ENCODE measurements around the gene WWC2. TPM values are rescaled to one million over a fixed set of nuclear protein-coding genes. Genes with fewer than 3 reads are reported as not detected.

WWC2 gene
- total RNA-seq, 4 donors from 2014 or later: 7.4 to 24.8 (median 8.0) TPM

- 67 to 69% methylated on average over 2 of the region's 2 CpGs for WGBS, 2 donors
- Histone ChIP-seq H3K36me3 (peaks cover 0 to 19% (median 0%) of the 10 kb centered on the region in 3 donors), H3K9me3 (no peaks in the 10 kb centered on the region), H3K4me1 (no peaks in the 10 kb centered on the region), H3K27me3 (no peaks in the 10 kb centered on the region), H3K27ac (no peak overlapping the region), H3K4me3 (no peak overlapping the region)
- intact Hi-C loops (cut with DNase I): no loop called here
- TF ChIP-seq, protein P1, sequence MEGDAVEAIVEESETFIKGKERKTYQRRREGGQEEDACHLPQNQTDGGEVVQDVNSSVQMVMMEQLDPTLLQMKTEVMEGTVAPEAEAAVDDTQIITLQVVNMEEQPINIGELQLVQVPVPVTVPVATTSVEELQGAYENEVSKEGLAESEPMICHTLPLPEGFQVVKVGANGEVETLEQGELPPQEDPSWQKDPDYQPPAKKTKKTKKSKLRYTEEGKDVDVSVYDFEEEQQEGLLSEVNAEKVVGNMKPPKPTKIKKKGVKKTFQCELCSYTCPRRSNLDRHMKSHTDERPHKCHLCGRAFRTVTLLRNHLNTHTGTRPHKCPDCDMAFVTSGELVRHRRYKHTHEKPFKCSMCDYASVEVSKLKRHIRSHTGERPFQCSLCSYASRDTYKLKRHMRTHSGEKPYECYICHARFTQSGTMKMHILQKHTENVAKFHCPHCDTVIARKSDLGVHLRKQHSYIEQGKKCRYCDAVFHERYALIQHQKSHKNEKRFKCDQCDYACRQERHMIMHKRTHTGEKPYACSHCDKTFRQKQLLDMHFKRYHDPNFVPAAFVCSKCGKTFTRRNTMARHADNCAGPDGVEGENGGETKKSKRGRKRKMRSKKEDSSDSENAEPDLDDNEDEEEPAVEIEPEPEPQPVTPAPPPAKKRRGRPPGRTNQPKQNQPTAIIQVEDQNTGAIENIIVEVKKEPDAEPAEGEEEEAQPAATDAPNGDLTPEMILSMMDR (IDR thresholded peaks at IDR 0.05): no peak
- TF ChIP-seq POLR2A (IDR thresholded peaks at IDR 0.05): no peak
- DNase-seq: no peak
Observed at GRCh38 chr4:183299464-183299863, 200.4 kb downstream of the WWC2 start.

GRCh38 chr4:183300070-183300469, 201.0 kb downstream of the WWC2 start:
- no peak overlapping the region for H3K27ac ChIP-seq
- DNase-seq: no peak
- no peaks in the 10 kb centered on the region for H3K9me3 ChIP-seq
- intact Hi-C loops (cut with DNase I): no loop called here
- no peak for TF ChIP-seq POLR2A (IDR thresholded peaks at IDR 0.05)
- TF ChIP-seq, protein P1 (IDR thresholded peaks at IDR 0.05): no peak
- no peak overlapping the region for H3K4me3 ChIP-seq
- no peaks in the 10 kb centered on the region for H3K27me3 ChIP-seq
- no peaks in the 10 kb centered on the region for H3K4me1 ChIP-seq
- 71% methylated on average over 6 of the region's 6 CpGs for WGBS, 2 donors
- H3K36me3 ChIP-seq: peaks cover 0 to 13% (median 0%) of the 10 kb centered on the region in 3 donors

DNA sequence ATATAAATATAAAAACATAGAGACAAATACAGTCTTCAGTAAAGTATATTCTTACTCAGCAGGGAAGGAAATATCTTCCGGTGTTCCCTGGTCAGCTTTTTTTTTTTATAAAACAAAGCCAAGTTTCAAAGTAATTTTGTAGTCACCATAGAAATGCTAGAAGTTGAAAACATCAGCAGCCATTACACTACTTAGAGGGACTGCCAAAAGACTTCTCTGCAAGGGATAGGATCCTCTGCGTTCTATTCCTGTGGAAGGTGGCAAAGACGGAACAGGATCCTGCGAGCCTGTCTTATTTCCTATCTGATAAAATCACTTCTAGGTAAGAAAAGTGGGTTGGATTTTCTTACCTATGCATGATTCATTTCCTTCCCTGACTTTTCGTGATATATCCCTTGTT, 201.6 kb downstream of the WWC2 start:
- DNase-seq: no peak
- no peaks in the 10 kb centered on the region for H3K9me3 ChIP-seq
- WGBS, 2 donors: 73 to 81% methylated on average over 5 of the region's 5 CpGs
- no peaks in the 10 kb centered on the region for H3K27me3 ChIP-seq
- H3K4me1 ChIP-seq: no peaks in the 10 kb centered on the region
- H3K36me3 ChIP-seq: peaks cover 0 to 7% (median 0%) of the 10 kb centered on the region in 3 donors
- no peak for TF ChIP-seq POLR2A (IDR thresholded peaks at IDR 0.05)
- TF ChIP-seq, protein P1 (IDR thresholded peaks at IDR 0.05): no peak
- intact Hi-C loops (cut with DNase I): no loop called here
- H3K27ac ChIP-seq: no peak overlapping the region
- H3K4me3 ChIP-seq: no peak overlapping the region

DNA sequence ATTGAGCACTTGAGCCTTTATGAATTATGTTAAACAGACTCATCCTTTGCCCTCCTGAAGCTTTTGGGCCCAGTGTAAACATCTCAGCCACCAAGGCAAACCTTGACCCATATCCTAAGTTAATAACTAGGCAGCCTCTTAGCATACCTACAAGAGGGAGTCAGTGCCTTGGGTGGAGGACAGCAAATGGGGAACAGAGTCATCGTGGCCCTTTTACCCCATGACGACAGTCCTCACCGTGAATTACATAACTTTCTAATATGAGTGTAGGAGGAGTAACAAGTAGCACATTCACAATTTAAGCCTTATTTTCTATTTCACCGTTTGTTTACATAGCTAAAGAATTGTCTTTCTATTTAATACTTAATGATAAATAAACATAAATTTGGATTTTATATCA, 204.2 kb downstream of the WWC2 start:
- no peak for DNase-seq
- no peaks in the 10 kb centered on the region for H3K9me3 ChIP-seq
- H3K4me1 ChIP-seq: no peaks in the 10 kb centered on the region
- WGBS, 2 donors: 88 to 93% methylated on average over 4 of the region's 4 CpGs
- no peak overlapping the region for H3K27ac ChIP-seq
- intact Hi-C loops (cut with DNase I): no loop called here
- TF ChIP-seq, protein P1 (IDR thresholded peaks at IDR 0.05): no peak
- TF ChIP-seq POLR2A (IDR thresholded peaks at IDR 0.05): no peak
- no peaks in the 10 kb centered on the region for H3K27me3 ChIP-seq
- H3K36me3 ChIP-seq: no peaks in the 10 kb centered on the region
- H3K4me3 ChIP-seq: no peak overlapping the region

DNA sequence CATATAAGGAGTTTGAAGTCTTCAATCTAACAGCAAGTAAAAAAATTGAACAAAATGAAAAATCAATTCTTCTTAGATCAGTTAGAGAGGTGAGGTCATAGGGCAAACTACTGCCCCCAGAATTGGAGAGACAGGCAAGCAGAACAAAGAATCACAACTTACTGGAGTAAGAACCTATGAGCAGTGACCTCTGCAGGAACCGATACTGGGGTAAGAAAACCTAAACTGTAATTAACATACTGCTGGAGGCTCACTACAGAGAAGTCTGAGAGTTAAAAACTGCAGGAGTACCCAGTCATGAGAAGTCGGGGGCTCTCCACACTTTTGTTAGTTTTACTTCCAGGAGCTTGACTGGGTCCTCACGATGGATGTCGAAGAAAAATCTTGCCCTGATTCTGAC, 205.0 kb downstream of the WWC2 start:
- Histone ChIP-seq H3K9me3 (no peaks in the 10 kb centered on the region), H3K4me1 (no peaks in the 10 kb centered on the region), H3K36me3 (no peaks in the 10 kb centered on the region), H3K27me3 (no peaks in the 10 kb centered on the region), H3K27ac (no peak overlapping the region), H3K4me3 (no peak overlapping the region)
- WGBS, 2 donors: 80 to 92% methylated on average over 4 of the region's 4 CpGs
- TF ChIP-seq POLR2A (IDR thresholded peaks at IDR 0.05): no peak
- intact Hi-C loops (cut with DNase I): no loop called here
- DNase-seq: no peak

- Histone ChIP-seq H3K9me3 (no peaks in the 10 kb centered on the region), H3K4me1 (no peaks in the 10 kb centered on the region), H3K36me3 (no peaks in the 10 kb centered on the region), H3K4me3 (no peak overlapping the region), H3K27ac (no peak overlapping the region), H3K27me3 (no peaks in the 10 kb centered on the region)
- DNase-seq: no peak
- intact Hi-C loops (cut with DNase I): no loop called here
- WGBS, 2 donors: 85 to 98% methylated on average over 2 of the region's 2 CpGs
- TF ChIP-seq POLR2A (IDR thresholded peaks at IDR 0.05): no peak
- TF ChIP-seq, protein P1 (IDR thresholded peaks at IDR 0.05): no peak
Observed at GRCh38 chr4:183304538-183304937, 205.5 kb downstream of the WWC2 start.

Data from esophagus squamous epithelium (tissue), 5 donors.